Spleen (tissue), 7 donors: Measurements from ENCODE around the gene AFF4.

Experiments
- POLR2AphosphoS5 ChIP-seq, 3 donors: sonication (generic); formaldehyde crosslinking; IDR thresholded peaks; one replicate each; pipeline ENCODE4 v1.5.1; 2017; ENCODE audit warnings: antibody characterized with exemption in 3 of 3
- TF ChIP-seq, protein P1 (sequence below), 11 experiments: fragments of 200-600 bp in 7 of 11; fragments of 450-650 bp in 4 of 11; sonication (generic) in 4 of 11; IDR thresholded peaks in 8 of 11; conservative IDR thresholded peaks in 3 of 11; 1 replicate in 7 of 11; 2 replicates in 4 of 11; pipeline versions ENCODE4 v1.4.0 to v1.8.0; 2016 to 2021; ENCODE audit warnings: antibody characterized with exemption in 11 of 11, inconsistent platforms in 4 of 11, mild to moderate bottlenecking in 1 of 11
- donor health status: DM: no; HTN: no; CAD: no; lungs with moderate emphysema.
- donor health status: DM: no; HTN: no; CAD: no.
- donor health status: DM: no; HTN: no; CAD: no.

DNA sequence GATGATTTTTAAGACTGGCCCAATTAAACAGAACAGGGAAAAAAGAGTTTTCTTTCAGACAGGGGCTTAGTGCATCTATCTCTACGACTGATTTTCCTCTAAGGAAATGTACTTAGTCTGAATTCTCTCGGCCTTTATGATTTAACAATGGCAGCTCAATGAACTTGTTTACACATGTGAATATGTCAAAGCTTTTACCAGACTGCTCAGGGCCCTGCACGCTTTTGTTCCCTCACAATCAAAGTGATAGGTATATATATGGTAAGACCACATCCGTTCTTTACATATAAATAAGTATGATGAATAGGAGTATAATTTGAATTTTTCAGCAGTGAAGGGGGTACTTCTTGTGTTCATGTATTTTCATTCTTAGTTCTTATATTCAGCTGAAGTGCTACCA, 62.4 kb downstream of the AFF4 start:
- TF ChIP-seq, protein P1, sequence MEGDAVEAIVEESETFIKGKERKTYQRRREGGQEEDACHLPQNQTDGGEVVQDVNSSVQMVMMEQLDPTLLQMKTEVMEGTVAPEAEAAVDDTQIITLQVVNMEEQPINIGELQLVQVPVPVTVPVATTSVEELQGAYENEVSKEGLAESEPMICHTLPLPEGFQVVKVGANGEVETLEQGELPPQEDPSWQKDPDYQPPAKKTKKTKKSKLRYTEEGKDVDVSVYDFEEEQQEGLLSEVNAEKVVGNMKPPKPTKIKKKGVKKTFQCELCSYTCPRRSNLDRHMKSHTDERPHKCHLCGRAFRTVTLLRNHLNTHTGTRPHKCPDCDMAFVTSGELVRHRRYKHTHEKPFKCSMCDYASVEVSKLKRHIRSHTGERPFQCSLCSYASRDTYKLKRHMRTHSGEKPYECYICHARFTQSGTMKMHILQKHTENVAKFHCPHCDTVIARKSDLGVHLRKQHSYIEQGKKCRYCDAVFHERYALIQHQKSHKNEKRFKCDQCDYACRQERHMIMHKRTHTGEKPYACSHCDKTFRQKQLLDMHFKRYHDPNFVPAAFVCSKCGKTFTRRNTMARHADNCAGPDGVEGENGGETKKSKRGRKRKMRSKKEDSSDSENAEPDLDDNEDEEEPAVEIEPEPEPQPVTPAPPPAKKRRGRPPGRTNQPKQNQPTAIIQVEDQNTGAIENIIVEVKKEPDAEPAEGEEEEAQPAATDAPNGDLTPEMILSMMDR (IDR thresholded peaks at IDR 0.05 in 8 of 11, conservative IDR thresholded peaks at IDR 0.05 in 3 of 11): no peak
- TF ChIP-seq POLR2AphosphoS5 (IDR thresholded peaks at IDR 0.05): no peak
